ENCODE data around the gene KCTD6. TPM values are rescaled to one million over a fixed set of nuclear protein-coding genes. Genes with fewer than 3 reads are reported as not detected.

The KCTD6 gene
- total RNA-seq, 1 experiment from 2014 or later = 12.0 TPM

DNA sequence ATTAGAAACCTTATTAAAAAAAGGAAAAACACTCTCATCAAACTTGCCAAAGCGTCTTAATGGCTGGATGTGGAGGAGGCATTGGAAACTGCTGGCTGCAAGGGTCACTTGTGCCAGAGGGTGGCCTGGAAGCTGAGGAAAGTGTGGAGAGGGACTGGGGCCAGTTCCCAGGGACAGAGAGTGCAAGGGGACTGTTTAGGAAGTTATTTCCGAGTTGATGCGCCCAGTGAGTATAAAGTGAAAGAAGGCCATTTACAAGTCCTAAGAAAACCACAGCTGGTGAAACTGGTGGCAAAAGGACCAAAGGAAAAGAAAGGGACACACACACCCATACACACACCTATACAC lies 7.2 kb upstream of the KCTD6 start:
- no peak for ATAC-seq
- ChIA-PET RAD21 (ENCODE audit: low non-redundant PET in 1 of 2, low total read pairs in 2 of 2, uncharacterized antibody in 2 of 2, unreplicated experiment in 2 of 2) (no interaction called here), CTCF (interaction anchor here (2.1 kb wide), 1 partner anchor 21 kb away, joined by 6 read pairs; no protein-coding TSS in a partner anchor), POLR2A (no interaction called here)
- no peak overlapping the region for H3K9ac ChIP-seq (ENCODE audit: low read length)
- no peak for DNase-seq (ENCODE audit: low read depth, low spot score)
- no peaks in the 10 kb centered on the region for H3K27me3 ChIP-seq (ENCODE audit: insufficient read depth, low read length)
- H3K9me2 ChIP-seq (ENCODE audit: insufficient read depth) = no peaks in the 10 kb centered on the region
- H3K4me2 ChIP-seq (ENCODE audit: low read length) = no peak overlapping the region
- no peaks in the 10 kb centered on the region for H4K20me1 ChIP-seq (ENCODE audit: insufficient read depth)
- TF ChIP-seq EZH2phosphoT487 (IDR thresholded peaks at IDR 0.05; ENCODE audit: borderline replicate concordance) (no peak), CEBPB (IDR thresholded peaks at IDR 0.05; ENCODE audit: low read depth) (no peak), POLR2A (IDR thresholded peaks at IDR 0.05; ENCODE audit: borderline replicate concordance, extremely low read depth, insufficient read depth, insufficient read length) (no peak), ATF3 (IDR thresholded peaks at IDR 0.05) (no peak), RAD21 (IDR thresholded peaks at IDR 0.05; ENCODE audit: low read depth) (no peak), YY1 (IDR thresholded peaks at IDR 0.05; ENCODE audit: extremely low read depth, insufficient replicate concordance, low read depth, low read length) (no peak), POLR2AphosphoS5 (IDR thresholded peaks at IDR 0.05; ENCODE audit: low read depth, low read length) (no peak), JUND (IDR thresholded peaks at IDR 0.05) (no peak), ZBTB33 (IDR thresholded peaks at IDR 0.05; ENCODE audit: extremely low read depth, insufficient replicate concordance, low read length) (no peak), CBX3 (IDR thresholded peaks at IDR 0.05; ENCODE audit: low read depth) (no peak), ZFX (IDR thresholded peaks at IDR 0.05) (no peak), EZH2 (IDR thresholded peaks at IDR 0.05) (no peak), ZNF274 (IDR thresholded peaks at IDR 0.05; ENCODE audit: low read depth, low read length) (no peak), ELF1 (IDR thresholded peaks at IDR 0.05; ENCODE audit: borderline replicate concordance, low read depth) (no peak), TCF7L2 (IDR thresholded peaks at IDR 0.05; ENCODE audit: borderline replicate concordance, extremely low read depth, insufficient read depth, insufficient read length) (no peak), SP1 (IDR thresholded peaks at IDR 0.05; ENCODE audit: low read depth) (no peak)
- no peak overlapping the region for H2AFZ ChIP-seq (ENCODE audit: low read depth, low read length, poor library complexity, severe bottlenecking)
- H3K4me1 ChIP-seq (ENCODE audit: control insufficient read depth in 1 of 2, insufficient read depth in 2 of 2, low read length in 2 of 2) = peaks cover 10 to 22% of the 10 kb centered on the region in 2 experiments
- H3K4me3 ChIP-seq (replicated peaks in 1 of 2; ENCODE audit: low read depth in 1 of 2, low read length in 2 of 2) = no peak overlapping the region
- no peak overlapping the region for H3K27ac ChIP-seq (ENCODE audit: low read depth, low read length)
- H3K9me3 ChIP-seq (ENCODE audit: control insufficient read depth in 1 of 2, insufficient read depth in 1 of 2, low read depth in 1 of 2, low read length in 2 of 2) = no peaks in the 10 kb centered on the region
- intact Hi-C loops (cut with micrococcal nuclease) = no loop called here
- H3K36me3 ChIP-seq (ENCODE audit: control insufficient read depth in 1 of 2, insufficient read depth in 2 of 2, low read length in 2 of 2) = no peaks in the 10 kb centered on the region
- H3K79me2 ChIP-seq (ENCODE audit: insufficient read depth, low read length) = no peaks in the 10 kb centered on the region
- BruUV-seq (replicated peaks) = no TSS peak
